HepG2 (cell line): ENCODE measurements around the gene CNDP1. TPM values are rescaled to one million over a fixed set of nuclear protein-coding genes. Genes with fewer than 3 reads are reported as not detected.

Experiments used
- CREB1 ChIP-seq, 2 experiments: fragments of 450-650 bp in 1 of 2; IDR thresholded peaks; 2 replicates each; pipeline ENCODE4 v1.6.1; 2016 to 2017; ENCODE audit warnings: control low read depth in 1 of 2, mild to moderate bottlenecking in 1 of 2, missing compliant biosample characterization in 1 of 2, missing genetic modification characterization in 1 of 2
- CSRNP1 ChIP-seq: sonication (generic); formaldehyde crosslinking; IDR thresholded peaks from 2 replicates; pipeline ENCODE4 v1.8.1; 2023; ENCODE audit warnings: mild to moderate bottlenecking, missing genetic modification reagents
- EHMT2 ChIP-seq: fragments of 200-600 bp; sonication (generic); IDR thresholded peaks from 2 replicates; pipeline ENCODE4 v1.7.0; 2017; ENCODE audit warnings: antibody characterized with exemption, low read depth, low read length, borderline replicate concordance
- ELF3 ChIP-seq: IDR thresholded peaks from 2 replicates; pipeline ENCODE4 v1.6.1; 2016; ENCODE audit warnings: missing genetic modification reagents, missing compliant biosample characterization
- GABPA ChIP-seq, 2 experiments: IDR thresholded peaks; 2 replicates each; pipeline ENCODE4 v1.6.1; 2011 to 2016; ENCODE audit warnings: low read depth in 2 of 2, low read length in 1 of 2, missing biosample characterization in 1 of 2, missing genetic modification characterization in 1 of 2
- GABPB1 ChIP-seq: IDR thresholded peaks from 2 replicates; pipeline ENCODE4 v1.6.1; 2016; ENCODE audit warnings: mild to moderate bottlenecking, missing genetic modification reagents, moderate library complexity, missing compliant biosample characterization
- HNRNPK ChIP-seq: fragments of 200-400 bp; formaldehyde crosslinking; IDR thresholded peaks from 2 replicates; pipeline ENCODE4 v1.6.1; 2018; ENCODE audit warnings: low read length, low read depth, moderate library complexity, mild to moderate bottlenecking; ENCODE audit not compliant: poor library complexity, severe bottlenecking
- HNRNPLL ChIP-seq: fragments of 200-400 bp; formaldehyde crosslinking; IDR thresholded peaks from 2 replicates; pipeline ENCODE4 v1.6.1; 2017; ENCODE audit warnings: mild to moderate bottlenecking, low read depth, low read length; ENCODE audit not compliant: poor library complexity, severe bottlenecking
- ISL2 ChIP-seq: sonication (generic); formaldehyde crosslinking; IDR thresholded peaks from 2 replicates; pipeline ENCODE4 v1.5.0; 2020; ENCODE audit warnings: missing genetic modification reagents
- MED1 ChIP-seq: sonication (generic); formaldehyde crosslinking; IDR thresholded peaks from 2 replicates; pipeline ENCODE4 v1.4.0; 2020; ENCODE audit warnings: missing genetic modification reagents
- MEF2D ChIP-seq: sonication (generic); formaldehyde crosslinking; IDR thresholded peaks from 2 replicates; pipeline ENCODE4 v1.5.1; 2020; ENCODE audit warnings: mild to moderate bottlenecking, missing genetic modification reagents
- MIER2 ChIP-seq: IDR thresholded peaks from 2 replicates; pipeline ENCODE4 v1.6.1; 2016; ENCODE audit warnings: missing biosample characterization, missing genetic modification reagents
- SNAI1 ChIP-seq: sonication (generic); formaldehyde crosslinking; IDR thresholded peaks from 2 replicates; pipeline ENCODE4 v1.5.0; 2020; ENCODE audit warnings: mild to moderate bottlenecking, missing genetic modification reagents, borderline replicate concordance
- SP4 ChIP-seq: sonication (generic); formaldehyde crosslinking; IDR thresholded peaks from 2 replicates; pipeline ENCODE4 v1.8.1; 2023; ENCODE audit warnings: mild to moderate bottlenecking, missing genetic modification reagents
- TARDBP ChIP-seq: sonication (generic); formaldehyde crosslinking; IDR thresholded peaks from 2 replicates; pipeline ENCODE4 v1.8.0; 2022; ENCODE audit warnings: mild to moderate bottlenecking, missing genetic modification reagents
- ZBTB20 ChIP-seq: sonication (generic); formaldehyde crosslinking; IDR thresholded peaks from 2 replicates; pipeline ENCODE4 v1.8.1; 2023; ENCODE audit warnings: missing genetic modification reagents, low read depth, mild to moderate bottlenecking, borderline replicate concordance
- ZFX ChIP-seq: sonication (generic); formaldehyde crosslinking; IDR thresholded peaks from 2 replicates; pipeline ENCODE4 v1.4.0; 2020; ENCODE audit warnings: mild to moderate bottlenecking, low read depth, missing genetic modification reagents, moderate library complexity
- ZNF256 ChIP-seq: sonication (generic); formaldehyde crosslinking; conservative IDR thresholded peaks from 2 replicates; pipeline ENCODE4 v1.4.0; 2020; ENCODE audit warnings: missing genetic modification reagents
- ZNF264 ChIP-seq: sonication (generic); formaldehyde crosslinking; IDR thresholded peaks from 2 replicates; pipeline ENCODE4 v1.4.0; 2020; ENCODE audit warnings: missing genetic modification reagents
- ZNF317 ChIP-seq: sonication (generic); formaldehyde crosslinking; IDR thresholded peaks from 2 replicates; pipeline ENCODE4 v1.5.0; 2020; ENCODE audit warnings: mild to moderate bottlenecking, missing genetic modification reagents
- ZNF558 ChIP-seq: sonication (generic); formaldehyde crosslinking; IDR thresholded peaks from 2 replicates; pipeline ENCODE4 v1.9.0; 2022; ENCODE audit warnings: mild to moderate bottlenecking, missing genetic modification reagents, borderline replicate concordance
- ZNF574 ChIP-seq: sonication (generic); formaldehyde crosslinking; IDR thresholded peaks from 2 replicates; pipeline ENCODE4 v1.4.0; 2020; ENCODE audit warnings: missing genetic modification reagents
- ZNF616 ChIP-seq: sonication (generic); formaldehyde crosslinking; IDR thresholded peaks from 2 replicates; pipeline ENCODE4 v1.5.0; 2020; ENCODE audit warnings: low read depth, mild to moderate bottlenecking, missing genetic modification reagents
- ZNF768 ChIP-seq: sonication (generic); formaldehyde crosslinking; IDR thresholded peaks from 2 replicates; pipeline ENCODE4 v1.4.0; 2020; ENCODE audit warnings: missing genetic modification reagents
- ZNF782 ChIP-seq: sonication (generic); formaldehyde crosslinking; IDR thresholded peaks from 2 replicates; pipeline ENCODE4 v1.4.0; 2020; ENCODE audit warnings: missing genetic modification reagents, mild to moderate bottlenecking, borderline replicate concordance
- ZSCAN21 ChIP-seq: sonication (generic); formaldehyde crosslinking; IDR thresholded peaks from 2 replicates; pipeline ENCODE4 v1.8.0; 2022; ENCODE audit warnings: mild to moderate bottlenecking, missing genetic modification reagents, moderate library complexity, borderline replicate concordance
- polyA plus RNA-seq, 8 experiments: library from polyadenylated mRNA; depleted of rRNA in 3 of 8; stranded (reverse) in 7 of 8; unstranded in 1 of 8; fragments of >200 nt; fragmentation: Illumina TruSeq in 4 of 8; extraction: Trizol in 4 of 8; gene quantifications; 2 replicates each; pipeline versions ENCODE4 v1.2.1 to v1.2.3, GENCODE V29; 2011 to 2016; ENCODE audit warnings: low read depth in 4 of 8, missing spikeins in 1 of 8, mixed read lengths in 1 of 8; ENCODE audit not compliant: insufficient read depth in 1 of 8
- total RNA-seq, 5 experiments: library from RNA; depleted of rRNA; stranded (reverse); fragments of >200 nt; fragmentation: Illumina TruSeq; extraction: Trizol; gene quantifications; 2 replicates each; pipeline ENCODE4 v1.2.3, GENCODE V29; 2016; ENCODE audit warnings: low read depth in 1 of 5

Gene CNDP1
- total and polyA plus RNA-seq, 2 of the 13 experiments (the other 11 are each of a cell fraction or from before 2014, with no cell fraction given) = 0.01 TPM; not detected in 1

GRCh38 chr18:74598350-74599001 is 64.2 kb downstream of the CNDP1 start (continued):
- TF ChIP-seq ZNF574 (CRISPR knock-in tag) = peak; percentile 46
- TF ChIP-seq ZBTB20 (CRISPR knock-in tag) = peak; percentile 69; the same call in 1 of the 2 replicates
- peak; percentile 40; the same call in 1 of the 2 replicates for TF ChIP-seq ELF3 (CRISPR knock-in tag)
- peak; percentile 76; the same call in 1 of the 2 replicates for TF ChIP-seq ZSCAN21 (CRISPR knock-in tag)
- TF ChIP-seq ISL2 = 0 out of 2 replicates have a peak, but pooled peaks have one; percentile 54
- peak; percentile 23; the same call in 1 of the 2 replicates for TF ChIP-seq GABPB1
- no peak for TF ChIP-seq GABPA (IDR thresholded peaks at IDR 0.05; ENCODE audit: low read depth, low read length)
- peak; percentile 37 for TF ChIP-seq GABPA (CRISPR knock-in tag; IDR thresholded peaks at IDR 0.05; ENCODE audit: low read depth)
- no peak for TF ChIP-seq ZNF782 (CRISPR knock-in tag)
- TF ChIP-seq ZNF317 (CRISPR knock-in tag) = no peak
- TF ChIP-seq ZNF256 (CRISPR knock-in tag) = 0 out of 2 replicates have a peak, but pooled peaks have one; percentile 53
- TF ChIP-seq CSRNP1 (CRISPR knock-in tag) = 0 out of 2 replicates have a peak, but pooled peaks have one; percentile 11
- peak; percentile 88 for TF ChIP-seq HNRNPLL
- TF ChIP-seq SNAI1 (CRISPR knock-in tag) = 0 out of 2 replicates have a peak, but pooled peaks have one; percentile 44
- TF ChIP-seq ZFX (CRISPR knock-in tag) = peak; percentile 54
- no peak for TF ChIP-seq HNRNPK
- TF ChIP-seq SP4 (CRISPR knock-in tag) = no peak
- 0 out of 2 replicates have a peak, but pooled peaks have one; percentile 17 for TF ChIP-seq MIER2 (CRISPR knock-in tag)
- peak; percentile 66; the same call in 1 of the 2 replicates for TF ChIP-seq MEF2D
- TF ChIP-seq ZNF616 (CRISPR knock-in tag) = no peak
- no peak for TF ChIP-seq CREB1 (IDR thresholded peaks at IDR 0.05)
- no peak for TF ChIP-seq CREB1 (CRISPR knock-in tag; IDR thresholded peaks at IDR 0.05)
- peak; percentile 16; the same call in 1 of the 2 replicates for TF ChIP-seq TARDBP (CRISPR knock-in tag)
- TF ChIP-seq ZNF558 (CRISPR knock-in tag) = no peak
- peak; percentile 71 for TF ChIP-seq ZNF768 (CRISPR knock-in tag)
- no peak for TF ChIP-seq EHMT2
- TF ChIP-seq ZNF264 (CRISPR knock-in tag) = no peak
- TF ChIP-seq MED1 = peak; percentile 16; the same call in 1 of the 2 replicates
